Hippocampal formation (tissue), 2 donors: ENCODE data around the gene DPYSL4.

Experiments
- DNase-seq, 2 donors: peaks; one replicate each; lab custom pipeline; 2025; lab: John Stamatoyannopoulos, UW

The DPYSL4 gene

GRCh38 chr10:132226586-132227405, 40.0 kb downstream of the DPYSL4 start:
- DNase-seq = no peak

GRCh38 chr10:132227851-132228390, 41.2 kb downstream of the DPYSL4 start:
- DNase-seq = no peak

GRCh38 chr10:132228616-132229015, 41.9 kb downstream of the DPYSL4 start:
- no peak for DNase-seq

GRCh38 chr10:132229096-132229495, 42.3 kb downstream of the DPYSL4 start:
- no peak for DNase-seq

- no peak for DNase-seq
These were observed 43.2 kb downstream of the DPYSL4 start for GRCh38 chr10:132229834-132230556.

- no peak for DNase-seq
These were observed 43.9 kb downstream of the DPYSL4 start for GRCh38 chr10:132230557-132231210.

GRCh38 chr10:132231656-132232022, 44.9 kb downstream of the DPYSL4 start:
- no peak for DNase-seq

- DNase-seq = peak in 1 of 2 donors; percentile 41
These were observed 45.5 kb downstream of the DPYSL4 start for GRCh38 chr10:132232023-132232951.

- DNase-seq = no peak
These were observed 46.2 kb downstream of the DPYSL4 start for GRCh38 chr10:132232981-132233380.

- DNase-seq = no peak
These were observed 46.8 kb downstream of the DPYSL4 start for GRCh38 chr10:132233501-132234085.

GRCh38 chr10:132234860-132235259, 48.1 kb downstream of the DPYSL4 start:
- no peak for DNase-seq

GRCh38 chr10:132236161-132236560, 49.4 kb downstream of the DPYSL4 start:
- DNase-seq = no peak

- DNase-seq = no peak
These were observed 50.1 kb downstream of the DPYSL4 start for GRCh38 chr10:132236881-132237280.

- DNase-seq = no peak
These were observed 50.6 kb downstream of the DPYSL4 start for GRCh38 chr10:132237396-132237795.

- DNase-seq = no peak
These were observed 51.1 kb downstream of the DPYSL4 start for GRCh38 chr10:132237871-132238270.

GRCh38 chr10:132238371-132239125, 51.8 kb downstream of the DPYSL4 start:
- DNase-seq = no peak

GRCh38 chr10:132239126-132240031, 52.6 kb downstream of the DPYSL4 start:
- DNase-seq = no peak

GRCh38 chr10:132240156-132240555, 53.4 kb downstream of the DPYSL4 start:
- no peak for DNase-seq

GRCh38 chr10:132240581-132240980, 53.8 kb downstream of the DPYSL4 start:
- no peak for DNase-seq
